ENCODE measurements around the gene LPP. TPM values are rescaled to one million over a fixed set of nuclear protein-coding genes. Genes with fewer than 3 reads are reported as not detected.

The LPP gene
- total and polyA plus RNA-seq, 4 donors, result 11.1 to 219 (median 66.5) TPM

GRCh38 chr3:188332085-188332484, 178.1 kb downstream of the LPP start:
- H3K4me1 ChIP-seq (ENCODE audit: control insufficient read depth in 5 of 5, insufficient read depth in 5 of 5, low read length in 5 of 5), result peaks cover 0 to 11% (median 0%) of the 10 kb centered on the region in 5 donors
- ATAC-seq (ENCODE audit: insufficient read depth, low FRiP score) (no peak), DNase-seq (no peak)
- H3K4me3 ChIP-seq, result no peak overlapping the region
- H3K9ac ChIP-seq (ENCODE audit: insufficient read depth in 1 of 2, low read length in 2 of 2), result no peak overlapping the region
- H3K27me3 ChIP-seq (ENCODE audit: control insufficient read depth in 3 of 3, insufficient read depth in 3 of 3, low read length in 2 of 3), result no peaks in the 10 kb centered on the region
- H3K9me3 ChIP-seq (ENCODE audit: control insufficient read depth in 4 of 4, insufficient read depth in 3 of 4, low read length in 3 of 4), result peaks cover 0 to 3% (median under 1%) of the 10 kb centered on the region in 4 donors
- peaks cover 0 to 3% (median 3%) of the 10 kb centered on the region in 4 donors for H3K36me3 ChIP-seq (ENCODE audit: control insufficient read depth in 4 of 4, insufficient read depth in 4 of 4, low read length in 4 of 4)
- TF ChIP-seq, protein P1, sequence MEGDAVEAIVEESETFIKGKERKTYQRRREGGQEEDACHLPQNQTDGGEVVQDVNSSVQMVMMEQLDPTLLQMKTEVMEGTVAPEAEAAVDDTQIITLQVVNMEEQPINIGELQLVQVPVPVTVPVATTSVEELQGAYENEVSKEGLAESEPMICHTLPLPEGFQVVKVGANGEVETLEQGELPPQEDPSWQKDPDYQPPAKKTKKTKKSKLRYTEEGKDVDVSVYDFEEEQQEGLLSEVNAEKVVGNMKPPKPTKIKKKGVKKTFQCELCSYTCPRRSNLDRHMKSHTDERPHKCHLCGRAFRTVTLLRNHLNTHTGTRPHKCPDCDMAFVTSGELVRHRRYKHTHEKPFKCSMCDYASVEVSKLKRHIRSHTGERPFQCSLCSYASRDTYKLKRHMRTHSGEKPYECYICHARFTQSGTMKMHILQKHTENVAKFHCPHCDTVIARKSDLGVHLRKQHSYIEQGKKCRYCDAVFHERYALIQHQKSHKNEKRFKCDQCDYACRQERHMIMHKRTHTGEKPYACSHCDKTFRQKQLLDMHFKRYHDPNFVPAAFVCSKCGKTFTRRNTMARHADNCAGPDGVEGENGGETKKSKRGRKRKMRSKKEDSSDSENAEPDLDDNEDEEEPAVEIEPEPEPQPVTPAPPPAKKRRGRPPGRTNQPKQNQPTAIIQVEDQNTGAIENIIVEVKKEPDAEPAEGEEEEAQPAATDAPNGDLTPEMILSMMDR (IDR thresholded peaks at IDR 0.05; ENCODE audit: control extremely low read depth, extremely low read depth), result no peak
- 96 to 97% methylated on average over 3 of the region's 3 CpGs for WGBS, 2 donors
- no peak overlapping the region for H3K27ac ChIP-seq (ENCODE audit: low read depth in 1 of 2, low read length in 1 of 2)

DNA sequence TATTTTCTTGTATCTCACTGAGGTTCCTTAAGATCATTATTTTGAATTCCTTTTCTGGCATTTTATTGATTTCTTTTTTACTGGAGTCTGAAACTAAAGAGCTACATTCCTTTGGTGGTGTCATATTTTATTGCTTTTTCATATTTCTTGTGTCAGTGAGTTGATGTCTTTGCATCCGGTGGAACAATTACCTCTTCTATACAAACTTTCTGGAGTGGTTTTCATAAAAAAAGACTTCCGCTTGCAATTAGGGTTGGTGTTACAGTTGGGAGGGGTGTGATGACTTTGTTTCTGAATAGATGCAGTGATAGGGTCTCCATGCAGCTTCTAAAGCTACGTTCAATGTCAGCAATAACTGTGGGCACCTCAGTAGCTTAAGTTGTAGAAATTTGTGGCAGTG, 181.7 kb downstream of the LPP start:
- 95 to 100% methylated on average over 3 of the region's 3 CpGs for WGBS, 2 donors
- peaks cover 0 to 2% (median 0%) of the 10 kb centered on the region in 4 donors for H3K9me3 ChIP-seq (ENCODE audit: control insufficient read depth in 4 of 4, insufficient read depth in 3 of 4, low read length in 3 of 4)
- no peak for DNase-seq
- H3K9ac ChIP-seq (ENCODE audit: insufficient read depth in 1 of 2, low read length in 2 of 2), result no peak overlapping the region
- H3K27me3 ChIP-seq (ENCODE audit: control insufficient read depth in 3 of 3, insufficient read depth in 3 of 3, low read length in 2 of 3), result no peaks in the 10 kb centered on the region
- no peak overlapping the region for H3K4me3 ChIP-seq
- ATAC-seq (ENCODE audit: insufficient read depth, low FRiP score), result no peak
- TF ChIP-seq, protein P1 (IDR thresholded peaks at IDR 0.05; ENCODE audit: control extremely low read depth, extremely low read depth), result no peak
- peaks cover 0 to 17% (median 0%) of the 10 kb centered on the region in 5 donors for H3K4me1 ChIP-seq (ENCODE audit: control insufficient read depth in 5 of 5, insufficient read depth in 5 of 5, low read length in 5 of 5)
- no peaks in the 10 kb centered on the region for H3K36me3 ChIP-seq (ENCODE audit: control insufficient read depth in 4 of 4, insufficient read depth in 4 of 4, low read length in 4 of 4)
- no peak overlapping the region for H3K27ac ChIP-seq (ENCODE audit: low read depth in 1 of 2, low read length in 1 of 2)

GRCh38 chr3:188336178-188336577, 182.2 kb downstream of the LPP start:
- ATAC-seq (ENCODE audit: insufficient read depth, low FRiP score) (no peak), DNase-seq (no peak)
- no peaks in the 10 kb centered on the region for H3K36me3 ChIP-seq (ENCODE audit: control insufficient read depth in 4 of 4, insufficient read depth in 4 of 4, low read length in 4 of 4)
- no peak overlapping the region for H3K9ac ChIP-seq (ENCODE audit: insufficient read depth in 1 of 2, low read length in 2 of 2)
- TF ChIP-seq, protein P1 (IDR thresholded peaks at IDR 0.05; ENCODE audit: control extremely low read depth, extremely low read depth), result no peak
- peaks cover 0 to 14% (median 0%) of the 10 kb centered on the region in 5 donors for H3K4me1 ChIP-seq (ENCODE audit: control insufficient read depth in 5 of 5, insufficient read depth in 5 of 5, low read length in 5 of 5)
- H3K27ac ChIP-seq (ENCODE audit: low read depth in 1 of 2, low read length in 1 of 2), result no peak overlapping the region
- H3K4me3 ChIP-seq, result no peak overlapping the region
- H3K9me3 ChIP-seq (ENCODE audit: control insufficient read depth in 4 of 4, insufficient read depth in 3 of 4, low read length in 3 of 4), result peaks cover 0 to 2% (median 0%) of the 10 kb centered on the region in 4 donors
- no peaks in the 10 kb centered on the region for H3K27me3 ChIP-seq (ENCODE audit: control insufficient read depth in 3 of 3, insufficient read depth in 3 of 3, low read length in 2 of 3)

- Histone ChIP-seq H3K4me3 (no peak overlapping the region), H3K9me3 (ENCODE audit: control insufficient read depth in 4 of 4, insufficient read depth in 3 of 4, low read length in 3 of 4) (peaks cover 0 to 2% (median 0%) of the 10 kb centered on the region in 4 donors), H3K27ac (ENCODE audit: low read depth in 1 of 2, low read length in 1 of 2) (peak overlapping the region in 1 of 2 donors; percentile 45), H3K4me1 (ENCODE audit: control insufficient read depth in 5 of 5, insufficient read depth in 5 of 5, low read length in 5 of 5) (peaks cover 0 to 14% (median 0%) of the 10 kb centered on the region in 5 donors), H3K9ac (ENCODE audit: insufficient read depth in 1 of 2, low read length in 2 of 2) (no peak overlapping the region), H3K27me3 (ENCODE audit: control insufficient read depth in 3 of 3, insufficient read depth in 3 of 3, low read length in 2 of 3) (no peaks in the 10 kb centered on the region), H3K36me3 (ENCODE audit: control insufficient read depth in 4 of 4, insufficient read depth in 4 of 4, low read length in 4 of 4) (no peaks in the 10 kb centered on the region)
- ATAC-seq (ENCODE audit: insufficient read depth, low FRiP score), result no peak
- 97 to 100% methylated on average over 4 of the region's 4 CpGs for WGBS, 2 donors
- no peak for DNase-seq
- TF ChIP-seq, protein P1 (IDR thresholded peaks at IDR 0.05; ENCODE audit: control extremely low read depth, extremely low read depth), result no peak
Measured at GRCh38 chr3:188337232-188337631, 183.3 kb downstream of the LPP start.
